H1 (cell line): ENCODE results near the gene ZMIZ1. TPM values are rescaled to one million over a fixed set of nuclear protein-coding genes. Genes with fewer than 3 reads are reported as not detected.

Experiments used
- JUN ChIP-seq: IDR thresholded peaks from 2 replicates; pipeline ENCODE4 v1.6.1; 2011; ENCODE audit warnings: low read depth, mild to moderate bottlenecking, improper control_type of control experiment, low read length
- MAFK ChIP-seq: IDR thresholded peaks from 2 replicates; pipeline ENCODE4 v1.6.1; 2012; ENCODE audit warnings: low read depth, mild to moderate bottlenecking, improper control_type of control experiment, low read length
- NRF1 ChIP-seq: IDR thresholded peaks from 2 replicates; pipeline ENCODE4 v1.6.1; 2011; ENCODE audit warnings: mild to moderate bottlenecking, low read depth, low read length, improper control_type of control experiment
- RFX5 ChIP-seq: IDR thresholded peaks from 2 replicates; pipeline ENCODE4 v1.6.1; 2011; ENCODE audit warnings: low read depth, low read length, improper control_type of control experiment, borderline replicate concordance
- YY1 ChIP-seq: IDR thresholded peaks from 2 replicates; pipeline ENCODE4 v1.6.1; 2011; ENCODE audit warnings: low read depth, mild to moderate bottlenecking, low read length
- polyA plus RNA-seq, 7 experiments: library from polyadenylated mRNA; depleted of rRNA in 3 of 7; stranded (reverse) in 5 of 7; unstranded in 2 of 7; fragments of >200 nt in 5 of 7; fragments of 200-250 nt in 2 of 7; gene quantifications; 1 replicate in 5 of 7; 2 replicates in 1 of 7; 4 replicates in 1 of 7; pipeline versions ENCODE4 v1.2.1 to v1.2.3, GENCODE V29; 2011 to 2013; ENCODE audit warnings: missing spikeins in 2 of 7, mixed read lengths in 2 of 7
- total RNA-seq: library from RNA; stranded (reverse); fragmentation: NEBNext Ultra II Directional; extraction: Animal tissue kit (Norgen Biotek cat#: 25700); gene quantifications from 2 replicates; pipeline ENCODE4 v1.2.1, GENCODE V29; 2021

The ZMIZ1 gene
- total and polyA plus RNA-seq, 2 of the 8 experiments (the other 6 are each of a cell fraction or from before 2014, with no cell fraction given) = 8.1 to 28.0 TPM

DNA sequence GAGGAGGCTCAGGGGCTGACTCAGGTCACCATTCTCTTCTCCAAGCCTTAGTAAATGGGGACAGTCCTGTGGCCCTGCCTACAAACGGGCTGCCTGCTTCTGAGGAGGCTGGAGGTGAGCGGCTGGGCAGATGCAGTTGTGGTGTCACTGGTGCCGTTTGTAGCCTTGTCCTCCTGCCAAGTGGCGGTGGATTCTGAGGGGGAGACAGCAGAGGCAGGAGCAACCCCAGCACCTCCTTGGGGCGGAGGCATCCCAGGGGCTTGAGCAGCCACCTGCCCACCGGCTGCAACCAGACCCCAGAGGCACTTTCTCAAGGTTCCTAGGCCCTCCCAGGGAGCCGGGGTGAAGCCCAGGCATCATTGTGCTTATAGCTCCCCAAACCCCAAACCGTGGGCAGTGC is 112.5 kb downstream of the ZMIZ1 start (continued):
- no peak for TF ChIP-seq JUN
- TF ChIP-seq MAFK = no peak
- TF ChIP-seq YY1 = no peak
- TF ChIP-seq NRF1 = no peak
- no peak for TF ChIP-seq RFX5
